ENCODE measurements around the gene LRRC28. TPM values are rescaled to one million over a fixed set of nuclear protein-coding genes. Genes with fewer than 3 reads are reported as not detected.

LRRC28 gene
- total and polyA plus RNA-seq, 4 donors = 7.7 to 66.1 (median 13.0) TPM

GRCh38 chr15:99421172-99421656, 169.9 kb downstream of the LRRC28 start:
- WGBS, 2 donors = 29 to 47% methylated on average over 6 of the region's 6 CpGs

GRCh38 chr15:99421758-99422157, 170.5 kb downstream of the LRRC28 start:
- 95 to 97% methylated on average over 1 of the region's 1 CpG for WGBS, 2 donors
- H3K27ac ChIP-seq (ENCODE audit: low read depth in 1 of 2, low read length in 1 of 2) = no peak overlapping the region
- no peaks in the 10 kb centered on the region for H3K36me3 ChIP-seq (ENCODE audit: control insufficient read depth in 4 of 4, insufficient read depth in 4 of 4, low read length in 4 of 4)
- H3K4me1 ChIP-seq (ENCODE audit: control insufficient read depth in 5 of 5, insufficient read depth in 5 of 5, low read length in 5 of 5) = peaks cover 0 to 12% (median 5%) of the 10 kb centered on the region in 5 donors
- H3K9me3 ChIP-seq (ENCODE audit: control insufficient read depth in 4 of 4, insufficient read depth in 3 of 4, low read length in 3 of 4) = no peaks in the 10 kb centered on the region
- no peak for TF ChIP-seq CTCF (IDR thresholded peaks at IDR 0.05; ENCODE audit: control extremely low read depth, extremely low read depth)
- H3K27me3 ChIP-seq (ENCODE audit: control insufficient read depth in 3 of 3, insufficient read depth in 3 of 3, low read length in 2 of 3) = no peaks in the 10 kb centered on the region
- ATAC-seq (ENCODE audit: insufficient read depth, low FRiP score) = no peak
- H3K4me3 ChIP-seq = no peak overlapping the region
- DNase-seq = no peak
- no peak overlapping the region for H3K9ac ChIP-seq (ENCODE audit: insufficient read depth in 1 of 2, low read length in 2 of 2)

More at GRCh38 chr15:99421172-99421656, 169.9 kb downstream of the LRRC28 start:
- Histone ChIP-seq H3K4me1 (ENCODE audit: control insufficient read depth in 5 of 5, insufficient read depth in 5 of 5, low read length in 5 of 5) (peaks cover 0 to 14% (median 5%) of the 10 kb centered on the region in 5 donors), H3K4me3 (no peak overlapping the region), H3K27me3 (ENCODE audit: control insufficient read depth in 3 of 3, insufficient read depth in 3 of 3, low read length in 2 of 3) (no peaks in the 10 kb centered on the region), H3K27ac (ENCODE audit: low read depth in 1 of 2, low read length in 1 of 2) (no peak overlapping the region), H3K36me3 (ENCODE audit: control insufficient read depth in 4 of 4, insufficient read depth in 4 of 4, low read length in 4 of 4) (no peaks in the 10 kb centered on the region), H3K9ac (ENCODE audit: insufficient read depth in 1 of 2, low read length in 2 of 2) (no peak overlapping the region), H3K9me3 (ENCODE audit: control insufficient read depth in 4 of 4, insufficient read depth in 3 of 4, low read length in 3 of 4) (no peaks in the 10 kb centered on the region)
- ATAC-seq (ENCODE audit: insufficient read depth, low FRiP score) = no peak
- peak in 1 of 3 donors; percentile 35 for DNase-seq
- TF ChIP-seq CTCF (IDR thresholded peaks at IDR 0.05; ENCODE audit: control extremely low read depth, extremely low read depth) = no peak

- Histone ChIP-seq H3K4me3 (no peak overlapping the region), H3K9ac (ENCODE audit: insufficient read depth in 1 of 2, low read length in 2 of 2) (no peak overlapping the region), H3K27me3 (ENCODE audit: control insufficient read depth in 3 of 3, insufficient read depth in 3 of 3, low read length in 2 of 3) (no peaks in the 10 kb centered on the region), H3K9me3 (ENCODE audit: control insufficient read depth in 4 of 4, insufficient read depth in 3 of 4, low read length in 3 of 4) (no peaks in the 10 kb centered on the region), H3K4me1 (ENCODE audit: control insufficient read depth in 5 of 5, insufficient read depth in 5 of 5, low read length in 5 of 5) (peaks cover 0 to 12% (median 5%) of the 10 kb centered on the region in 5 donors), H3K36me3 (ENCODE audit: control insufficient read depth in 4 of 4, insufficient read depth in 4 of 4, low read length in 4 of 4) (no peaks in the 10 kb centered on the region), H3K27ac (ENCODE audit: low read depth in 1 of 2, low read length in 1 of 2) (peak overlapping the region in 1 of 2 donors; percentile 44)
- WGBS, 2 donors = 89% methylated on average over 16 of the region's 16 CpGs
- TF ChIP-seq CTCF (IDR thresholded peaks at IDR 0.05; ENCODE audit: control extremely low read depth, extremely low read depth) = no peak
- ATAC-seq (ENCODE audit: insufficient read depth, low FRiP score) (no peak), DNase-seq (no peak)
These were observed 172.2 kb downstream of the LRRC28 start for GRCh38 chr15:99423186-99424130.
